GM12891 (cell line): Measurements from ENCODE around the gene PLA2G4D.

Experiments
- DNase-seq: peaks from one replicate; pipeline ENCODE4 v3.0.0; 2011; ENCODE audit warnings: low spot score; ENCODE audit not compliant: insufficient read length
- FAIRE-seq: peaks from 2 replicates; lab custom pipeline; 2011; peaks lifted over from hg19 to GRCh38; lab: Jason Lieb, UNC
- PAX5 ChIP-seq: IDR thresholded peaks from 2 replicates; pipeline ENCODE4 v1.6.1; 2011; ENCODE audit warnings: low read length, moderate library complexity, mild to moderate bottlenecking; ENCODE audit not compliant: insufficient read depth, severe bottlenecking
- POLR2A ChIP-seq: IDR thresholded peaks from 2 replicates; pipeline ENCODE4 v1.6.1; 2011; ENCODE audit warnings: low read depth, low read length, control low read depth
- POLR2AphosphoS5 ChIP-seq: IDR thresholded peaks from 2 replicates; pipeline ENCODE4 v1.6.1; 2011; ENCODE audit warnings: low read depth, low read length, control low read depth
- POU2F2 ChIP-seq: IDR thresholded peaks from 2 replicates; pipeline ENCODE4 v1.6.1; 2011; ENCODE audit warnings: low read depth, mild to moderate bottlenecking, control low read depth, low read length, moderate library complexity
- SPI1 ChIP-seq: IDR thresholded peaks from 2 replicates; pipeline ENCODE4 v1.6.1; 2011; ENCODE audit warnings: low read depth, low read length, control low read depth
- TAF1 ChIP-seq: IDR thresholded peaks from 2 replicates; pipeline ENCODE4 v1.6.1; 2011; ENCODE audit warnings: low read depth, low read length, control low read depth

PLA2G4D gene

DNA sequence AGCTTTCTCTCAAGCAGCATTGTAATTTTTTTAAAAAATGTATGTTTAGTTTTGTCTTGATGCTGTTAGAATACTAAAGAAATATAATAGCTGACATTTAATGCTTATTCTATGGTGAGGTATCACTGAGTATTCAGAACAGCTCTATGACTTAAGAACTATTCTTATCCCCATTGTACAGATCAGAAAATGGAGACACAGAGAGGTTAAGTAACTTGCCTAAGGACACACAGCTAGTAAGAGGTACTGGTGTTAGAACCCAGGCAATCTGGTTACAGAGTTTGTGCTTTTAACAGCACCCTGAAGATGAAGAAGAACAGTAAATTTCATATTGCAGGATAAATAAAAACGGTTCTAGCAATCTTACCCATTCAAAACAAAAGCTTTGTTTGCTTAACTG lies 15.5 kb downstream of the PLA2G4D start:
- FAIRE-seq (no peak), DNase-seq (no peak)
- TF ChIP-seq POU2F2, result no peak
- TF ChIP-seq SPI1, result no peak
- no peak for TF ChIP-seq PAX5
- TF ChIP-seq POLR2A, result no peak
- no peak for TF ChIP-seq TAF1
- TF ChIP-seq POLR2AphosphoS5, result no peak

DNA sequence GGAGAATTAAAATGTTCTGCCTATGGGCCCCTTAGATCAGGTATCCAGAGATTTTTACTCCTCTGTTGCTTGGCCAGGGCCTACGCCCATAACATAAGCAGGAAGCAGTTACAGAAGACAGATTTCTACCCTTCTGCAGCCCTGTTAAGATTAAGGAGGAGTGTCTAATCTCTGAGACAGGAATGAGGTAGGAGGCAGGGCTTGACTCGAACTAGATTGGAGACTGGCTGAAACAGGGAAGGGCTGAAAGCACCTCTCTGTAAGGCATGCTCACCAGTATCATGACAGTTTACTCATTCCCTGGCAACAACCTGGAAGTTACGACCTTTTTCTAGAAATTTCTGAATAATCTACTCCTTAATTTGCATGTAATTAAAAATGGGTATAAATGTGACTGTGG lies 16.7 kb downstream of the PLA2G4D start:
- FAIRE-seq, result no peak

DNA sequence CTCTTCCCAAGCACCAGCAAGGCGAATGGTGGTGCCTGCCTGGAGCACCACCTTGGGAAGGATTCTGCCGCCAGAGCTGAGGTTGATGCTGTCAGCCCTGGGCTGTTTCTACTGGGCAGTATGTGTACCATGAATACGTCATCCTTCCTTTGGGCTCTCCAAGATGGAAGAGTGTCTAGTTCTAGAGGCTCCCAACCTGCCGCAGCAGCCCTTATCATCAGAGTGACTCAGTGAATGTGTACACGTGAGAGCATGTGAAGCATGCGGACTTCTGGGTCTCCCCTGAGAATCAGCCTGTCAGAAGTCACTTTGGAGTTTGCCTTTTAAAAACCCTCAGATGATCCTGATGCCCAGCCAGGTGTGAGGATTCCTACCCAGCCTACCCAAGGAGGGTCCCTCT lies 20.9 kb downstream of the PLA2G4D start:
- FAIRE-seq (no peak), DNase-seq (no peak)
- TF ChIP-seq POLR2AphosphoS5, result no peak
- no peak for TF ChIP-seq SPI1
- TF ChIP-seq TAF1, result no peak
- TF ChIP-seq POLR2A, result no peak
- no peak for TF ChIP-seq POU2F2
- no peak for TF ChIP-seq PAX5

More for the DNA sequence above, 16.7 kb downstream of the PLA2G4D start:
- TF ChIP-seq TAF1, result no peak
- no peak for TF ChIP-seq POU2F2
- no peak for TF ChIP-seq POLR2A
- no peak for TF ChIP-seq PAX5
- no peak for TF ChIP-seq SPI1
- no peak for TF ChIP-seq POLR2AphosphoS5
- no peak for DNase-seq

DNA sequence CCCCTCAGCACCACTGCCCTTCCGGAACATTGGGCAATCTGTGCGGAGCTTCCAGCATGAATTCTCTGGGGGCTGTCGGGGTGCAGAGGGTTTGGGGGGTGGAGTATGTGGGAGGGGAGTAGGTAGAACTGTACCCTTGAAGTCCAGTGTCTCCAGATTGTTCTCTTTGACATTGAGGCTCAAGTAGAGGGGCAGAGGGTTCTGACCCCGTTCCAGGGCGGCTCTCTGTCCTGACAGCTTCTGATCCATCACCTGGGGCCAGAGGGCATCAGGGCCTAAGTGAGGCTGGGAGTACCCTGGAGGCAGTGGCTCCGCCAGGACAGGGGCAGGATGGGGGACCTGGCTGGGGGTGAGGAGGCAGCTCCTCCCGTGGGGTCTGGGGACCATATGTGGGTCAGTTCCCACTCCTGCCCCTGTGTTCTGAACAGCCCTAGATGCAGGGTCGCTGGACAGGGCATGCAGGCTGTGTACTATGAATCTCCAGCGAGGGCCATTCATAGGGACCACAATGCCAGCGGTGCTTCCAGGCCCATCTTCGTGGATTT lies 22.1 kb downstream of the PLA2G4D start:
- TF ChIP-seq POLR2AphosphoS5 (no peak), POU2F2 (no peak), SPI1 (no peak), POLR2A (no peak), PAX5 (no peak), TAF1 (no peak)
- DNase-seq, result no peak
- FAIRE-seq, result no peak

DNA sequence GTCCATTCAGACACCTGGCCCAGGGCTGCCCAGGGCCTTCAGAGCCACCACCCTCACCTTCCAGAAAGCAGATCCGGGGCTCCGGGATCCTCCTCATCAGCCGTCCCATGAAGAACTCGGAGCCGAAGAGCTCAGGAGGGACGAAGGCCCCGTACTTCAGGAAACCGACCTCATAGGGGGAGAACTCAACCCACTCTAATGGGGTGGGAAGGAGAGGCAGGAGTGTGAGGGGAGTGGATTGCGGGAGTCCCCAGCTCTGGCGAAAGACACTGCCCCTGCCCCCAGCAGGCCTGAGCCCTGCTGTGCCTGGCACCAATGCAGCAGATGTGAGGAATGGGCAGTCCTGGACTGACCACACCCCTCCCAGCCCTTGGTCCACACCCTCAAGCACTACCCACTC lies 22.6 kb downstream of the PLA2G4D start:
- TF ChIP-seq POU2F2, result no peak
- TF ChIP-seq POLR2AphosphoS5, result no peak
- no peak for TF ChIP-seq PAX5
- no peak for TF ChIP-seq TAF1
- no peak for TF ChIP-seq POLR2A
- no peak for TF ChIP-seq SPI1
- FAIRE-seq, result no peak
- no peak for DNase-seq

DNA sequence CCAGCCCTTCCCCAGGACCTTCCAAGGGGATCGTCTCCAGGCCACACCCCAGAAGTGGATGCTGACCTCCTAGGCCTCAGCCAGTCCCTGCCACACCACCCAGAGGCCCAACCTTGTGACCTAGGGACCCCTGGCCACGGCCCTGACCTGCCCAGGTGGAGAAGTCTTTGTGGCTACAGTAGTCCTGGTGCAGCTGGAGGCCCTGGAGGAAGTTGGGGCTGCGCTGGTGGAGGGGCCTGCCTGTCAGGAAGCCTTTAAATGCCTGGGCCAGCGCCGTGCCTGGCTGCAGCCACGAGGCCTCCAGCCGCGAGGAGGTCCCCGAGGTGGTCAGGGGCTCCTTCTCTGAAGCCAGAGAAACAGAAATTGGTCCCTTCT lies 23.4 kb downstream of the PLA2G4D start:
- FAIRE-seq, result no peak
- TF ChIP-seq SPI1 (no peak), POU2F2 (no peak), PAX5 (no peak), POLR2AphosphoS5 (no peak), TAF1 (no peak), POLR2A (no peak)
- DNase-seq, result no peak

DNA sequence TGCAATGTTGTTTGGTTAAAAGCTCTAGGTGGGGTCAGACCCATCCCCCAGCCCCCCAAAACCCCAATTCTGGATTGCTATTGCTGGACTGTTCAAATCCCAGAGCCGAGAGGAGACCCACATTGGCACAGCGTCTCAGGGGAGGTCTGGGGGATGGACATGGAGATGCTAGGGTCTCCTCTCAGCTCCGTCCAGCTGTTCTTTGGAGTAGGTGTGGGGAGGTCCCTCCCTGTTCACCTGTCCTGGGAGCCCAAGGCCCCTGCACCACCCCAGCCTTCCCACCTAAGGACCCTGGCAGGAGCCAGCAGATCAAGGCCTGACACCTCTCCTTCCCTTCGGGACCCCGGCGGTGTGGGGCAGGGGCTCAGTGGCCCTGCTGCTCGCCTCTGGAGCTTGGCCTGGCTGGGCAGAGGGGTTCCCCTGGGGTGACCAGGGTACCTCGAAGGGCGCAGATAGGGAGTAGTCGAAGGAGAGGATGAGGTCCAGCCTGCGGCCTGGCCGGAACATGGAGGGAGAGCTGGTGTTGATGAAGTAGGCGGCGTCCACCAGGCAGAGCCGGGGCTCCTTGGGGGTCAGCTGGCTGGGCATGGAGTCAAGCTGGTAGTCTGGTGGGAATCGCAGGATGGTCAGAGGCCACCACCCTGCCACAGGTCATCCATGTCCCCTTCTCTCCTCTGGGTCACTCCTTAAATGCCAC lies 23.9 kb downstream of the PLA2G4D start:
- DNase-seq, result no peak
- FAIRE-seq, result no peak
- TF ChIP-seq POU2F2 (no peak), TAF1 (no peak), SPI1 (no peak), POLR2A (no peak), PAX5 (no peak), POLR2AphosphoS5 (no peak)

DNA sequence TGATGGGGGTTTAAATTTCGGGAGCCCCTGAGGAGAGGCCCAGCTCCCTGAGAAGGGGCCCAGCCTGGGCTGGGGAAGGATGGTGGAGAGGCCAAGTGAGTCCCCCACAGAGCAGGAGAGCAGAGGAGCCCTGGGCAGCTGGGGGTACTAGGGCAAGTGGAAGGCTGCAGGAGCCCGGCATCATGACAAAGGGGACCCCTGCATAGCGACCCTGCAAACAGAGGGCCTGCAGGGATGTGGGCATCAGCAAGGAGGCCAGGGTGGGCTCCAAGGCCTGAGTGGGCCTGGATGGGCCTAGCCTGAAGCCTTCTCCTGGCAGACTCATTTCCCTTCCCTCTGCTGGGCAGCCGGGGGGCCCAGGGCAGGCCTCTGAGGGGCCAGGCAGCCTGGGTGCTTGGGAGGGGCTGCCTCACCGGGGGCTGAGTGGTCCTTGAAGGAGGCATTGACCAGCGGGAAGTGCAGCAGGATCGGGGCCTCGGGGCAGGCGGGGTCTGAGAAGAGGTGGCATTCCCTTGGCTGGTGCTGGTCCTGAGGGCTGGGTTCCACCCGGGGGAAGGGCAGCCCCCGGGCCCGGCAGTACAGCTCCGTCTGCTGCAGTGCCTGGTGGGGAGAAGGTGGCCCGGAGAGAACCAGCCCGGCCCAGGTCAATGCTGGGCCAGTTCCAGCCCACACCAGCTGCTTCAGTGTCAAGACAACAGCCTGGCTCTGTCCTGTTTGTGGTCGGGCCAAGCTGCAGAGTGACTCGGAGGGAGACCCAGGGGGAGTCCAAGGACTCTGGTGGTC lies 24.7 kb downstream of the PLA2G4D start:
- DNase-seq (no peak), FAIRE-seq (no peak)
- TF ChIP-seq TAF1, result no peak
- no peak for TF ChIP-seq SPI1
- no peak for TF ChIP-seq POU2F2
- no peak for TF ChIP-seq PAX5
- no peak for TF ChIP-seq POLR2AphosphoS5
- no peak for TF ChIP-seq POLR2A

DNA sequence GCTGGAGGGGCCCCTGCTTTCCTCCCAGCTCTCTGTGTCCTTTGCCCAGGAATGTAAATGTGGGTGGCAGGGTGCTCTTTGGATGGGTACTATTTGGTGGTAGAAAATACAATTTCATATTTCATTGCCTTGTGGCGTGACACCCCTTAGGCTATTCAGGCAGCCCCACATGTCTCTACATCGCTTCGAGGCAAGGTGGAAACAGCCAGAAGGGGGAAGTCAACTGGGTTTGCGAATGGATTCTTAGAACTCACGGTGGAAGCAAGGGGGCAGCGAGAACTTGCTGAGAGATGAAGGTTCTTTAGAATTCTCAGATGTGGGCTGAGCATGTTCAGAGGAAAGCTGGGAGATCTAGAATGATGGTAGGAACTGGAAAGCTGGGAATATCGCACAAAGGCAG lies 25.3 kb downstream of the PLA2G4D start:
- DNase-seq (no peak), FAIRE-seq (no peak)
- TF ChIP-seq SPI1 (no peak), POLR2A (no peak), TAF1 (no peak), POLR2AphosphoS5 (no peak), PAX5 (no peak), POU2F2 (no peak)
